SK-N-SH (cell line): ENCODE results near the gene PRAMEF5. TPM values are rescaled to one million over a fixed set of nuclear protein-coding genes. Genes with fewer than 3 reads are reported as not detected.
"Not testable (repeated sequence)": the region's sequence is repeated elsewhere in the genome, so short reads cannot be mapped to it uniquely, and the experiment has no call there.

Experiments
- CTCF ChIA-PET: fragments of 300-600, 350-600 bp; formaldehyde crosslinking; extraction: SDS; loops from one replicate; lab custom pipeline; 2021; lab: Yijun Ruan, JAX
- POLR2A ChIA-PET: fragments of 350-600 bp; sonication (Branson Sonifier 250); formaldehyde crosslinking; extraction: SDS; loops from one replicate; lab custom pipeline; 2020; ENCODE audit warnings: antibody characterized with exemption, inconsistent platforms; lab: Yijun Ruan, JAX
- DNase-seq: peaks from one replicate; pipeline ENCODE4 v3.0.0; 2012
- H2AFZ ChIP-seq: fragments of 200-600 bp; sonication (generic); 2 replicates; pipeline ENCODE4 v1.8.1; 2016; ENCODE audit warnings: antibody characterized with exemption, mild to moderate bottlenecking, low read depth
- H3F3A ChIP-seq: fragments of 200-600 bp; sonication (generic); replicated peaks from 2 replicates; pipeline ENCODE3; 2016; ENCODE audit warnings: antibody characterized with exemption, mild to moderate bottlenecking; ENCODE audit not compliant: insufficient read depth
- H3K27ac ChIP-seq, 2 experiments: fragments of 200-500 bp in 1 of 2; fragments of 200-600 bp in 1 of 2; sonication (Bioruptor generic) in 1 of 2; sonication (generic), shearing (Covaris generic) in 1 of 2; 2 replicates each; pipeline versions ENCODE4 v1.5.1 to v1.6.1; 2014 to 2016; ENCODE audit warnings: low read depth in 2 of 2, inconsistent platforms in 1 of 2, low read length in 1 of 2, mild to moderate bottlenecking in 1 of 2, mixed read lengths in 1 of 2
- H3K27me3 ChIP-seq: fragments of 200-600 bp; sonication (generic), shearing (Covaris generic); 2 replicates; pipeline ENCODE4 v1.6.1; 2016; ENCODE audit warnings: mixed run types; ENCODE audit not compliant: insufficient read depth
- H3K36me3 ChIP-seq, 2 experiments: fragments of 200-500 bp in 1 of 2; fragments of 200-600 bp in 1 of 2; sonication (Bioruptor generic) in 1 of 2; sonication (generic) in 1 of 2; replicated peaks in 1 of 2; 2 replicates each; pipeline versions ENCODE3 to v1.5.1; 2014 to 2016; ENCODE audit warnings: low read length in 1 of 2, mild to moderate bottlenecking in 1 of 2; ENCODE audit not compliant: insufficient read depth in 2 of 2, control insufficient read depth in 1 of 2
- H3K4me1 ChIP-seq, 2 experiments: fragments of 200-500 bp in 1 of 2; fragments of 200-600 bp in 1 of 2; sonication (Bioruptor generic) in 1 of 2; sonication (generic), shearing (Covaris generic) in 1 of 2; 2 replicates each; pipeline versions ENCODE4 v1.5.1 to v1.6.1; 2014 to 2016; ENCODE audit warnings: low read depth in 1 of 2, low read length in 1 of 2, mixed run types in 1 of 2; ENCODE audit not compliant: insufficient read depth in 2 of 2, control insufficient read depth in 1 of 2
- H3K4me2 ChIP-seq: fragments of 200-600 bp; sonication (generic), shearing (Covaris generic); 2 replicates; pipeline ENCODE4 v1.6.1; 2017; ENCODE audit warnings: mixed run types
- H3K4me3 ChIP-seq, 2 experiments: fragments of 200-500 bp in 1 of 2; fragments of 200-600 bp in 1 of 2; sonication (Bioruptor generic) in 1 of 2; sonication (generic), shearing (Covaris generic) in 1 of 2; 2 replicates each; pipeline versions ENCODE4 v1.5.1 to v1.8.1; 2014 to 2016; ENCODE audit warnings: low read depth in 2 of 2, inconsistent platforms in 1 of 2, low read length in 1 of 2, mild to moderate bottlenecking in 1 of 2, mixed read lengths in 1 of 2, moderate library complexity in 1 of 2
- H3K79me2 ChIP-seq: fragments of 200-600 bp; sonication (generic); 2 replicates; pipeline ENCODE4 v1.8.1; 2017; ENCODE audit warnings: mild to moderate bottlenecking; ENCODE audit not compliant: insufficient read depth
- H3K9ac ChIP-seq: fragments of 200-600 bp; sonication (generic); 2 replicates; pipeline ENCODE4 v1.6.1; 2017; ENCODE audit warnings: mixed run types
- H3K9me2 ChIP-seq: fragments of 200-600 bp; sonication (generic); 2 replicates; pipeline ENCODE4 v1.6.1; 2017; ENCODE audit warnings: mixed run types
- H3K9me3 ChIP-seq: fragments of 200-600 bp; sonication (generic); 2 replicates; pipeline ENCODE4 v1.6.1; 2017; ENCODE audit warnings: mixed run types, mild to moderate bottlenecking, moderate library complexity
- H4K20me1 ChIP-seq: fragments of 200-600 bp; sonication (generic); 2 replicates; pipeline ENCODE4 v1.6.1; 2017; ENCODE audit warnings: mild to moderate bottlenecking, mixed run types; ENCODE audit not compliant: insufficient read depth
- MEF2A ChIP-seq: IDR thresholded peaks from 2 replicates; pipeline ENCODE4 v1.4.0; 2012; ENCODE audit warnings: low read depth, borderline replicate concordance
- RCOR1 ChIP-seq: fragments of 150-350 bp; IDR thresholded peaks from 2 replicates; pipeline ENCODE4 v1.6.1; 2017; ENCODE audit warnings: antibody characterized with exemption, low read length
- TAF1 ChIP-seq: IDR thresholded peaks from 2 replicates; pipeline ENCODE4 v1.6.1; 2012; ENCODE audit warnings: low read depth, mild to moderate bottlenecking, low read length, moderate library complexity, borderline replicate concordance
- YY1 ChIP-seq: IDR thresholded peaks from 2 replicates; pipeline ENCODE4 v1.4.0; 2012; ENCODE audit warnings: low read depth, mild to moderate bottlenecking
- WGBS: methylation state at CpG from one replicate; pipeline ENCODE4 v1.1.6; 2017; ENCODE audit warnings: low lambda C conversion rate; 5-methylcytosine and 5-hydroxymethylcytosine counted together
- polyA plus RNA-seq, 3 experiments: library from polyadenylated mRNA; depleted of rRNA; stranded (reverse); fragments of >200 nt; gene quantifications; 2 replicates each; pipeline ENCODE4 v1.2.3, GENCODE V29; 2012

The PRAMEF5 gene
- polyA plus RNA-seq, 1 of the 3 experiments (the other 2 are of a cell fraction): not detected

DNA sequence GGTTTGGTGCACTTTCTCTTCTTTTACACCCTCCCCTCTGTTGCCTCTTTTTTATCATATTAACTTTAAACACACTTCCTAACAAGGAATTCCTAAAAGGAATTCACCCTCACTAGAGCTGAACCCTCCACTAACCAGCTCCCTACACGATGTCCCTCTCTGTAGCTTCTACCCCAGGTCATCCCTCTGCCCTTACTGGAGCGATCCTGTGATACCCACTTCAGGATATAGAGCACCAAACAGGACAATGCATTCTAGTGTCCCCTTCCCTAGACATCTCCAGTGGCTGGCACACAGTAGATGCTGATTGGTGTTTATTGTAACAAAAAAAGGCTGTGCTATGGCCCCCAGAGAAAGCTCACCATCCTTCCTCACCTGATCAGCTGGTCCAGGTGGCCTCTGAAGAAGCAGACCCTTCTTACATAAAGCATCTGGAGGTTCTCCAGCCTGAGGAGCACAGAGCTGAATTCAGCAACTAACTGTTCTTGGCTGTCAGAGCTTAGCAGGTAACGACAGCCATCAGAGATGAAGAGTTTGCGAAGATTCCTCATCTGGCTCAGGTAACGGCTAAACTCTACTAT lies 29.4 kb upstream of the PRAMEF5 start:
- Histone ChIP-seq H2AFZ (no peak overlapping the region), H3K9me3 (no peaks in the 10 kb centered on the region), H3K4me3 (no peak overlapping the region), H4K20me1 (no peaks in the 10 kb centered on the region), H3K27ac (no peak overlapping the region), H3K27me3 (no peaks in the 10 kb centered on the region), H3K9me2 (no peaks in the 10 kb centered on the region), H3K4me1 (no peaks in the 10 kb centered on the region), H3K4me2 (no peak overlapping the region), H3K79me2 (no peaks in the 10 kb centered on the region), H3K9ac (no peak overlapping the region), H3F3A (no peaks in the 10 kb centered on the region), H3K36me3 (no peaks in the 10 kb centered on the region)
- DNase-seq: no peak
- WGBS: 5% methylated on average over 5 of the region's 5 CpGs
- no peak for TF ChIP-seq TAF1
- no peak for TF ChIP-seq RCOR1
- no peak for TF ChIP-seq YY1
- TF ChIP-seq MEF2A: no peak
- CTCF ChIA-PET: no interaction called here
- POLR2A ChIA-PET: no interaction called here

DNA sequence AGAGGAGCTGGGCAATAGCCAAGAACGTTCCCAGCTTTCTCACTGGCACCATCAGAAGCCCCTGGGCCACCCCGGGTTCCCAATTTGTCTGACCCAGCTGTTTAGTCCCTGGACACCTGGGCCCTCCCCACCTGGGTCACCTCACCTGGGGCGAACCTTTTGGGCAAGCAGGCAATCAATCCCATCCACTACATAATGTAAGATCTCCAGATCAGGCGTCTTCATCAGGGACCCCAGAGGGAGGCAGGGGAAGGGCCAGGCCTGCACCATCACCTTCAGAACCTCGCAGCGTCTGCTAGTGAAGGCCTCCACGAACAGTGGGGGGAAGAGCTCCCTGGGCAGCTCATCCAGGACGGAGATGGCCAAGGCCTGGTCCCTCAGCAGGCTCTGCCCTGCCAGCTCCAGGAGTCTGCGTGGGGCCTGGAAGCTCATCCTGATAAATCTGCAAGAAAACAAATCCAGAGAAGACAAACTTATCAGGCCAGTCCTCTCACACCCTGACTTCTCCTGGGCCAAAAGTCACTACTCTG lies 28.3 kb upstream of the PRAMEF5 start, which contains the start of gene PRAMEF18:
Gene PRAMEF18 (minus strand): TSS at position 480 of the 530 bp plus-strand sequence. CDS start 48 bp downstream, at position 432.
- H4K20me1 ChIP-seq, H3K27ac ChIP-seq, H3K9ac ChIP-seq, H3K9me2 ChIP-seq, H3K4me2 ChIP-seq, H3F3A ChIP-seq, H3K9me3 ChIP-seq, H3K27me3 ChIP-seq, DNase-seq, H3K4me3 ChIP-seq, POLR2A ChIA-PET, H2AFZ ChIP-seq, CTCF ChIA-PET, H3K36me3 ChIP-seq, H3K79me2 ChIP-seq, H3K4me1 ChIP-seq: not testable (repeated sequence)
- WGBS: 0% methylated on average over 9 of the region's 9 CpGs

- H3K9ac ChIP-seq, H3K79me2 ChIP-seq, H3K4me3 ChIP-seq, H3F3A ChIP-seq, POLR2A ChIA-PET, H3K36me3 ChIP-seq, DNase-seq, H3K9me3 ChIP-seq, H3K9me2 ChIP-seq, H4K20me1 ChIP-seq, H2AFZ ChIP-seq, CTCF ChIA-PET, H3K27me3 ChIP-seq, H3K27ac ChIP-seq, H3K4me2 ChIP-seq, H3K4me1 ChIP-seq: not testable (repeated sequence)
- WGBS: 14% methylated on average over 8 of the region's 8 CpGs
These were observed 26.5 kb upstream of the PRAMEF5 start for GRCh38 chr1:13227271-13228055.
